Left renal pelvis (tissue), 4 donors: ENCODE results near the gene TPPP. TPM values are rescaled to one million over a fixed set of nuclear protein-coding genes. Genes with fewer than 3 reads are reported as not detected.

ENCODE experiments used
- DNase-seq, 4 donors: peaks; one replicate each; pipeline ENCODE4 v3.0.0-alpha.2; 2013; ENCODE audit warnings: low read depth in 4 of 4, low spot score in 3 of 4
- polyA plus RNA-seq, 4 donors: library from polyadenylated mRNA; unstranded; fragments of 120-200 nt; gene quantifications; one replicate each; pipeline ENCODE4 v1.2.1, GENCODE V29; 2013; ENCODE audit not compliant: insufficient read length in 4 of 4

The TPPP gene
- polyA plus RNA-seq, 4 donors = 0.93 to 4.0 (median 3.6) TPM

DNA sequence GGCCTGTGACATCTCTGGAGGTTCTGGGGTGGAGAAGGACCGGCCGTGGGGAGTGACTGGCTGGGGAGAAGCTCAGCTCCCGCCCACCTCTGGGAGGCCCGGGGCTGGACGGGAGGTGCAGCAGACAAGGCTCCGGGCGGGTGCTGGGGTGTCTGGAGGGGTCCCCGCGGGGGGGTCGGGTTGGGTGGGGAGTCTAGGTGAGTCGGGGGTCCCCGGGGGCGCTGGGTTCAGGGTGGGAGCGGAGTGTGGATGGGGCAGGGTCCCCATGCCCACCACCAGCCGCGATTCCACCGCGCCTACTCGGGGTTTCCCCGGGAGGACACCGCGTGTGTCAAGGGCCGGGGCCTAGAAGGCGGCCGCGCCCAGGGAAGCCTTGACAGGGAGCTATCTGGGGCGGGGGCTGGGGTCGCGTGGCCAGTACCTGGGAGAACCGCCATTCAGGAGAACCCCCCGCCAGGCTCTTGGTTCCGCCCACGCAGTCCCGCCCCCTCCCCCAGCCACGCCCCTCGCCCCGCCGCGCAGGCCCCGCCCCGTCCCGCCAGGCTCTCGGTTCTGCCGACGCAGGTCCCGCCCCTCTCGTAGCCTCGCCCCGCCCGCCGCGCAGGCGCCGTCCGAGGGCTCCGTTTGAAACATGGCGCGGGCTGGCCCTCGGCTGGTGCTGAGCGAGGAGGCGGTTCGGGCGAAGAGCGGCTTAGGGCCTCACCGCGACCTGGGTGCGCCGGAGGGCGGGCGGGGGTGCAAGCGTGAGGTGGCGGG is 81.2 kb downstream of the TPPP start, which contains the start of gene CEP72:
TSS of gene CEP72 (plus strand) at position 610 of the 756 bp plus-strand sequence. CDS start at position 632, 22 bp downstream.
- DNase-seq = peak; percentile 43 to 73 (median 66)

DNA sequence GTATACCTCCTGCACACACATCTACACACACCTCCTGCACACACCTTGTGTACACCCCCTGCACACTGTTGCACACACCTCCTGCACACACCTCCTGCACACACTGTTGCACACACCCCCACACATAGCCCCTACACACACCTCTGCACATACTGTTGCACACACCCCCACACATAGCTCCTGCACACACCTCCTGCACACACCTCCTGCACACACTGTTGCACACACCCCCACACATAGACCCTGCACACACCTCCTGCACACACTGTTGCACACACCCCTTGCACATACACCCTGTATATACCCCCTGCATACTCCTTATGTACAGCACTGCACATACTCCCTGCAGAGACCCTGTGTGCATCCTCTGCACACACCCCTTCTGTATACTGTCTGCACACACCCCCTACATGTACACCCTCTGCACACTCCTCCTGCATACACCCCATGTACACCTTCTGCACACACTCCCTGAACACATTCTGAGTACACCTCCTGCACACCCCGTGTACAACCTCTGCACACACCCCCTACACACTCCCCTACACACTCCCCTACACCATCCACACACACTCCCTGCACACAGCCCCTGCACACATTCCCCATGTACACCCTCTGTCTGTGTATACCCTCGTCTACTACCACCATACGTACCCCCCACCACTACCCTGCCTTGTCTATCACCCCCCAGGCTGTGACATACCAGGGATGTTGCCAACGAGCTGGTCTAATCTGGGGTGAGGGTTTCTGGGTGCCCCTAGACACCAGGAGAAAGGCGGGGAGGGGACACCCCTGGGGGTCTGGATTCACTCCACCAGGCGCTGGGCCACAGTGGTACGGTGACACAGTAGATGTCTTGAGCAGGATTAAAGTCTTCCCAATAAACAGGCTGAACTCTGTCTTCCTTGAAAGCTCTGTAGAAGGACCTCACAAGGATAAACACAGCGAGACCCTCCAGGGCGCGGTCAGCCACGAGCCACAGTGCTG is 82.1 kb downstream of the TPPP start:
- no peak for DNase-seq

DNA sequence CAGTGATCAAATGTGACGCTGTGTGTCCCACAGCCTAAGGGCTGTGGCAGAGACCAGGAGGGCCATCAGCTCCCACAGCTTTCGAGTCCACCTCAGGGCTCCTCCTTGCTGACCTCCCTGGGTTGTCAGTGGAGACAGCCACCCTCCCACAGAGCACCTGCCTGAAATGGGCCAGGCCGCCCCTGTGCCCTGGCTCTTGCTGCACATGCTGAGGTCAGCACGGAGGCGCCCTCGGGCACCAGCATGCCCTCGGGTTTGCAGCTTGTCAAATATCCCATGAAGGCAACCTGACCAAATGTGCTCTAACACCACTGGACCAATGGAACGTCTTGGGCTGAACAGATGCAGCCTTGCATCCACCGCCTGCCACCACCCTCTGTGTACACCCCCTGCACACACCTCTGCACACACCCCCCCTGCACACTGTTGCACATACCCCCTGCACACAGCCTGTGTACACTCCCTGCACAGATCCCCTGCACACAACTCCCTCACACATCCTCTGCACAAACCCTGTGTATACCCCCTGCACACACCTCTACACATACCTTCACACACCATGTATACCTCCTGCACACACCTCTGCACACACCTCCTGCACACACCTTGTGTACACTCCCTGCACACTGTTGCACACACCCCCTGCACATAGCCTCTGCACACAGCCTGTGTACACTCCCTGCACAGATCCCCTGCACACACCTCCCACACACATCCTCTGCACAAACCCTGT is 83.0 kb downstream of the TPPP start:
- DNase-seq = no peak

Other genes with a start within 250 kb of the TPPP start
- 10 to 100 TPM in 3 of 4 donors, 1 to 10 TPM in 1; 2.6 to 49.7 (median 43.6) TPM for gene SLC9A3, start 168.9 kb downstream of the TPPP start, polyA plus RNA-seq
- gene CEP72, start 81.0 kb downstream of the TPPP start, polyA plus RNA-seq = 10 to 100 TPM in 1 of 4 donors, 1 to 10 TPM in 3; 4.4 to 10.8 (median 9.0) TPM
- 1 to 10 TPM; 1.7 to 7.7 (median 4.0) TPM for gene ZDHHC11B, start 91.4 kb upstream of the TPPP start, polyA plus RNA-seq
- gene ZDHHC11, start 157.6 kb upstream of the TPPP start, polyA plus RNA-seq = 10 to 100 TPM in 1 of 4 donors, 1 to 10 TPM in 3; 3.0 to 11.0 (median 6.2) TPM
- gene BRD9, start 199.4 kb upstream of the TPPP start, polyA plus RNA-seq = 10 to 100 TPM; 33.6 to 45.3 (median 36.7) TPM
- 10 to 100 TPM; 10.8 to 15.5 (median 12.4) TPM for gene TRIP13, start 199.5 kb upstream of the TPPP start, polyA plus RNA-seq